GM19238 (cell line): Measurements from ENCODE around the gene SMPX.

Source experiments
- DNase-seq: peaks from one replicate; pipeline ENCODE4 v3.0.0; 2011; ENCODE audit warnings: low spot score; ENCODE audit not compliant: insufficient read length

SMPX gene

GRCh38 chrX:21744721-21745120, 13.2 kb downstream of the SMPX start:
- no peak for DNase-seq

DNA sequence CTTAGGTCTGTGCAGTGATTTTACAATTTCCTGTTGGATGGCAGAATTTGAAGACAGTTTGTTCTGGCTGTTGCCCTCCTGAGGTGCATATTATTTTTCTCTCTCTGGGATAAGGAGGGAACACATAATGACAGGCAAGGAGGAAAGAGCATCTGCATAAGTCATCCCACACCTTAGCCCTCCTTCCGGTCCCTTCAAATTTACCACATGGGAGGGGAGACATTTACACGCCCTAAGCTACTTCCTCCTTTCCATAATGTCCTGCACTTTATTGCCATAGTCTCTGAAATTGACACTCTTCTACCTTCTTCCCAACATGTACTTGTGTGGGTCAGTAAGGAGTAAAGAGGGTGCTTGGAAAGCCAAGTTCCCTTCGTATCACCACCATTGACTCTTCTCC, 13.9 kb downstream of the SMPX start:
- no peak for DNase-seq

DNA sequence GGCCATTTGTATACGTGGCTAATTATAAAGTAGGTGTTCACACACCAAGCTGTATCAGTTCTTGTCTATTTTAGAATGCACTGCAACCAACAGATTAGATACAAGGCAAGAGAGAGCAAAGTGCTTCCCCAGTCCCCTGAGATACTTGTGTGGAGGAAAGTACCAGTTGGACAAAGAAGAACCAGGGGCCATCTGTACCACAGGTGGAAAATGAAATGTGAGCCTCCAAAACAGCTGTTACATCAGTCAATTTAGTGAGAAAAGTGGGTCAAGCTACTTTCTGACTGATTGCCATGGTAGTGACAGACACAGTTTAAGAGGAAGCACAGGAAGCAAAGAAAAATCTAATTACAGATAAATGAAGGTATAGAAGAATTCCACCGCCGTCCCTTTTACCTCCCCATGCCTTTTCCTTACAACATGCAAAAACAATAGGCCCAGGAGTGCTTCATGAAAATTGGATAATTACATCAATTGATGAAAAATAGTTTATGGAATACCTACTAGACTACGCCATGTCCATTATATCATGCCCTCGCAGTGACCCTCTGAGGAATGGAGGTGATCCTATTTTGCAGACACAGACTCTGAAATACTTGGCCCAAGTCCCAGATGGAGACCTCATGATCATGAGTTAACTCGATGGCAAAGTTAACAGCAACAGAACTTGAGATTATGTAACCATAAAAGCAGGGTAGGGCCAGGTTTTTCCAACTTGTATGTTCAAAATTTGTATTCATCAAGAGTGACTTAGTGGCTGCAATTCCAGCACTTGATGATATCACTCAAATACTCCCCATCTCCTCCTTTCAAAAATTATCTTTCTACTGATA, 15.8 kb downstream of the SMPX start:
- no peak for DNase-seq

DNA sequence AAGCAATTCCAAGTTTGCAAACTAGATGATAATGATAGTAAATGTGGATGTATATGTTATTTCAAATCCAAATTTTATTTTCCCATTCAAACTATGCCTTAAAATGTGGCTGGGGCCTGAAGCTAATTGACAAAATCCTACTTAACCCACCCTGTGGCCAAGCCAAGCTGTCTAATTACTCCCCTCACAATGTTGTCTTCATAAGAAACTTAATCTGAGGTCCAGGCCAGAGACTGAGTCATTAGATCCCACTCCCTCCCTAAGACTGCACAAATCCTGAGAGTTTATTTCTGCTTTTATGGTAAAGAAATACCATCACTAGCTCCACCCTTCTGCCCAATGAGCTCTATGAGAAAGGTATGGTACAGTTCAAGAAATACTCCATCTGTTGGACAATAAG, 16.6 kb downstream of the SMPX start:
- DNase-seq, result no peak

DNA sequence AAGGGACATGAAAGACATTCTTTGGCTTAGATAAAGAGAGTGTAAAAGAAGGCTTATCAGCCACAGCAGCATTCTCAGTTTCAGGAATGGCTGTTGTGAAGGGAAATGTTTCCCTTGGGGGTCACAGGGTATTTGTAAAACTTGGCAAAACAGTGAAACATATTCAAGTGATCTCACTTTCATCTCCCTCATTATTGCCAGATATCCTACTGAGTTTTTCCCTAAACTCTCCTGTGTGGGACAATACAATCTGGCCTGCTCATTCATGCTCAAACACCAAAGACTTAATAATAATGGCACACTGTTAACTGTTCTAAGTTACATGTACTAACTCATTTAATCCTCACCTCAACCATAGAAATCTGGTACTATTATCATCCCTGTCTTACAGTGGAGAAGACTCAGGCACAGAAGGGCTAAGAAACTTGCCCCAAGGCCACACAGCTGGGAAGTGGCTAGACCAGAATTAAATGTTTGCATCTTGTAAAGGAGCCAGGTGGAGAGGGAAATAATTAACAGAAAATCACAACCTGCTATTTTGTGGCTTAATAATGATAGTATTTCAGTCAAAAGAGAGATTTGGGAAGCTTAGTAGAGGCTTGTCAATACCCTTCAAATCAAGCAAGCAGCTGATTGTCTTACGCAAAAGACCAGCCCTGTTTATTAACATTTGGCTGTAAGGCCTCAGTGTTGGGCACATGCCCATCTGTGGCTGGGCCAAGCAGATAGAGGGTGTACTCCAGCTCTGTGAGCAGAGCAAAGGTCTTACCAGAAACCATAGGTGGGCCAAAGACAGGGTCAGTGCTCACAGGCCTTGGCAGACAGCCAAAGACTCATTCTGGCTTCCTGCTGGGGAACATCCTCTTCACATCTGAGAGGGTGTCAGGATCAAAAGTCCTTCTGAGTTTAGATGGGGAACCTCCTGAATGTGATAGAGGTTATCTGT, 17.3 kb downstream of the SMPX start:
- DNase-seq, result no peak

- DNase-seq, result no peak
These were observed 19.0 kb downstream of the SMPX start for GRCh38 chrX:21738950-21739287.

GRCh38 chrX:21738210-21738949, 19.5 kb downstream of the SMPX start:
- no peak for DNase-seq

DNA sequence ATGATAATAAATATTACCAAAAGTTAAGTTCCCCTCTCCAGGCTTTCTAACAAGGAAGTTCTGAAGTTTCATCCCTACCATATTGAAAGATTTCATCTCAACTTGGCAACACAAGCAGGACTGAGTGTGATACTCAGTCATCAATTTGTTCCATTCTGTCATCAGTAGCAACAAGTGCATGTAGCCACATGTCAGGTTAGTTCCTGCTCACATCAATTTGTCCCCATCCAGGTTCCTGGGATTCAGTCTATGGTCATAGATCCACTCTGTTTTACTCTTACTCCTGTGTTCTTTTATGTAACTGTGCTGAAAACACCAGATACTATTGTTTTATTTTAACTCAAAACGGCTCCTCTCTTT, 22.2 kb downstream of the SMPX start:
- no peak for DNase-seq

- DNase-seq, result no peak
These were observed 22.7 kb downstream of the SMPX start for GRCh38 chrX:21735038-21735767.

DNA sequence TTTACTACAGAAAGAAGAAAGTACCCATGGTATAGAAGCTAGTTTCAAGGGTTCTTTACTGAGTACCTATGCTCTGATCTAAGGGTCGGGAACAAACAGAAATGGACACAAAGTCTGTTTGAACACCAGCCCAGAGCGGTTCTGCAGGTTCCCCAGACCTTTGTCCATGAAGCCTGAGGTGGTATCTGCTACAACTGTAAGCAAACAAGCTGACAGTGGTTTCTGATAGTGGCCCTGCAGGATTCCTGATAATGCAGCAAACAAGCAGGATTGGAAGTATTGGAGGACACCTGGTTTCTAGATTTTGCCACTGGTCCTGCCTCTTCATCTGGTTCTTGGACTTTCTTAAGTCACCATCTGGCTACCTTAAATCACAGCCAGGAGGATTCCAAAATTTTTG, 23.7 kb downstream of the SMPX start:
- no peak for DNase-seq

- no peak for DNase-seq
These were observed 24.2 kb downstream of the SMPX start for GRCh38 chrX:21733705-21734104.

DNA sequence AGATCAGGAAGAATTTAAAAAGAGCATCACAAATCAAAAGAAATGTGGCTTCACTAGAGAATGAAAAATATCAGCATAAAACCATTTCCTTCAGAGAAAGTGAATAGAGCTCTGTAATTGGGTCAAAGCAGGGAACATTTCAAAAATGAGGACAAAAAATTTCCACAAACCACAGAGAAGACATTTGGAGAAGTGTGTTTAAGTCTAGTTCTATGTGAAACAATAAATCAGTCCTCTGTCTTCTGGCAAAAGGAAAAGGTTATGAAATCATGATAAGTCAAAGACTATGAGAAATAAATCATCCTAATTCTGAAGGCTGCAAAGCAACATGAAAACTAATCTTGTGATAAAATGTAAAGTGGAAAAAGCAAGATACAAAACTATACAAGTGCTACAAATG, 27.9 kb downstream of the SMPX start:
- DNase-seq, result no peak

DNA sequence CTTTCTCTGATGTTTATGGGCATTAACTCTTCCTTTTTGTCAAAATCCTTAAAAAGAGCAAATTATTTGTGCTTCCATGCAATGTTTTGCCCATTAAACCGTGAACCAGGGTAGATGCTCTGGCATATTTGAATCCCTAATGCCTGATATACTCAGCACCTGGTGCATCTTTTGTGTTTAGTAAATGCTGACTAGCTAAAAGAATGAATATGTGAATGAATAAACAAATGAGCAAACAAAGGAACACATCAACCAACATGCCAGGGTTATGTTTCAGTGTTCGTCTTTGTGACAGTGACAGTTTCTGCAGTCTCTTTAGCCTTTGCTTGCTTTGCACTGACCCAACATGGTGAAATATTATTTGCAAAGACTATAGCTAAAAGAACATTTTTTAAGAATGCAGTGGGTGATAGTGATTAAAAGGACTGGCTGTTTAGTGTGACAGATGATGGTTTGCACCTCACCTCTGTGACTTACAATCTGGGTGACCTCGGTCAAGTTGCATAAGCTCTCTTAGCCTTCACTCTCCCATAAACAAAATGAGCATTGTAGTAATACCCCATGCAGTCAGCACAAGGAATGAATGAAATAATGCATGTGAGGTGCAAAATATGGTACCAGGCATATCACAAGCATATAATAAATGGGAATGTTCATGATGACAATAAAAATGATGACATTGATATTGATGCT, 29.5 kb downstream of the SMPX start:
- DNase-seq, result no peak

DNA sequence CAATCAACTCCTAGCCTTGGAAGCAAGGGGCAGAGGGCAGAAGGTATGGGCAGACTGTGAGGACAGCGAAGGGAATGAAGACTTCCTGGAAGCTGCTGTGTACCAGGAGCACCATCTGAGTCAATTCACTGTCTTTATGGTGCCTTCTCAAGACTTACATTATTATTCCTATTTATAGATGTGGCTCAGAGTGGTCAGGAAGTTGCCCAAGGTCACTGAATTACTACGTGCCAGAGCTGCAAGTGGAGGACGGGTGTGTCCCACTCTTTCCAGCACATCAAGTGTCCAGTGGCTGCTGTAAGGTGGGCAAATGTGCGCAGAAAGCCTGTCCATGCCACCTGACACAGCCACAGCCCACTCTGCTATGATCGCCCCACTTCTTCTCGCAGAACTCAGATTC, 32.0 kb downstream of the SMPX start:
- no peak for DNase-seq

DNA sequence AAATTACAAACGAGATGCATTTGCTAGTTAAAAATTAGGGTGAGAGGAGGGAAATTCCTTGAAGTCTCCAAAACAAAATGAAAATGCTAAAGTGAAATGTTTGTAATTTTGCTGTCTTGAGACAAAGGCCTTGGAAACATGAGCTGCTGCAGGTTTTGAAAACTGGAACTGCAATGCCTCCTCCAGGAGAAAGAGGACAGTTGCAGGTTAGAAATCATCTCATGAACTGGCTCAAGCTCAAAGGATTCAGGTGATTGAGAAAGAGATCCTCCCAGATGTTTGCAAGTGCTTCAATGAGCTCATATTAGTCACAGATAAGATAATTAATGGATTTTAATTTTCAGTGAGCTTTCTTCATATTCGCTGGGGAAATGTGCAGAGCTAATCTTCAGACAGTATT, 32.4 kb downstream of the SMPX start:
- no peak for DNase-seq

GRCh38 chrX:21723814-21724213, 34.1 kb downstream of the SMPX start:
- no peak for DNase-seq

- DNase-seq, result no peak
These were observed 34.8 kb downstream of the SMPX start for GRCh38 chrX:21723084-21723483.

DNA sequence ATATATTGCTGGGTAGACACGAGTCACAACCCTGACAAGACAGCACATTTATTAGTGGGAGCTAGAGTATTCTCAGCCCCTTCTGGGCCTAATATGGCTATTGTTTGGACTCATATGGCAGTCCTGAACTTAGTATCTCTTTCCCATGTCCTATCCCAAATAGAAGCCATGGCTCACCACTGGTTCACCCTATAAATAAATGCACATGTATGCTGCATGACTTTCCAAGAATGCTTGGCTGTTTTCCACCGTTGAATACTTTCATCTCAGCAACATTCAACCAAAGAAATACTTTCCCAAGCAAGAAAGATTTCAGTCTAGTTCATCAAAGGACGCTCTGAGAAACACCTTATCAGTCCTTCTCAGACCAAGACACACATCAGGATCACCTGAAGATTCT, 36.7 kb downstream of the SMPX start:
- DNase-seq, result no peak

- no peak for DNase-seq
These were observed 39.3 kb downstream of the SMPX start for GRCh38 chrX:21718575-21718974.

- DNase-seq, result no peak
These were observed 40.1 kb downstream of the SMPX start for GRCh38 chrX:21717802-21718201.

- DNase-seq, result no peak
These were observed 42.1 kb downstream of the SMPX start for GRCh38 chrX:21715825-21716224.
